Left forelimb (tissue), 1 donor: ENCODE results near the gene PKP4.
"Not testable (repeated sequence)": the region's sequence is repeated elsewhere in the genome, so short reads cannot be mapped to it uniquely, and the experiment has no call there.

Experiments
- DNase-seq: peaks from one replicate; pipeline ENCODE4 v3.0.0-alpha.2; 2018; ENCODE audit warnings: low spot score

Gene PKP4

DNA sequence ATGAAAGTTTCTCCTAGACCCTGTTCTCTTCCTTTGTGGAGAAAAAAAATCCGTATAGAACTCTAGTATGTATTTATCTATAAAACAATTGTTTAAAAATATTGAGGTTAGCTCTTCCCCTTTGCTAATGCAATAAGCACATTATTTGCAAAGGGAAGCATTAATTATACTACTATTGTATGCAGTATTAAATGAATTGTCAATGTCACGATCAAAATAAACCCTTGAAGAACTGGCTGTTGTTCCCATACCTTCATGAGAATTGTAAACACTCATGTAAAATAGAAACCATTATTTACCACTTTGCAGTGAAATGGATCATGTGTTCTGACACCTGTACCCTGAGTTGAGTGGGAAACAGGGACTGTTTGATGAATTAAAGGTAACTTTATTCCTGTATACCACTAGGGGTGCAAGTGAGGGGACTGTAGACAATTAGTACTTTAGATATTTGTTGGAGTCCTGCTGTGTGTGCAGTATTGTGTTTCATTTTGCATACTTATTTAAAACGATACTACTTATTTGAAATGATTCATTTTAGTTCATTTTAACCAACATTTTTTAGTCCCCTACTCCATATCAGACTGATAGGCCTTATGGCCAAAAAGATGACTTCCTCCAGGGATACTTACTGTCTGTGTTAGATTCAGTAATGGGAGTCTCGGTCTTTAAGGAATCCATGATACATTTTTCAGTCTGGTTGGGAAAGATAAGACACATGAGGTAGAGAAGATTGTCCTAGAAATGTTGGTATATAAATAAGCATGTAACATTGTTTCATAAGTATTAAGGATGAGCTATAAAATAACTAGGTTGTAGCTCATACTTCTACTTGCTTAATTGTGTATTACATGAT, 7.9 kb downstream of the PKP4 start:
- no peak for DNase-seq

DNA sequence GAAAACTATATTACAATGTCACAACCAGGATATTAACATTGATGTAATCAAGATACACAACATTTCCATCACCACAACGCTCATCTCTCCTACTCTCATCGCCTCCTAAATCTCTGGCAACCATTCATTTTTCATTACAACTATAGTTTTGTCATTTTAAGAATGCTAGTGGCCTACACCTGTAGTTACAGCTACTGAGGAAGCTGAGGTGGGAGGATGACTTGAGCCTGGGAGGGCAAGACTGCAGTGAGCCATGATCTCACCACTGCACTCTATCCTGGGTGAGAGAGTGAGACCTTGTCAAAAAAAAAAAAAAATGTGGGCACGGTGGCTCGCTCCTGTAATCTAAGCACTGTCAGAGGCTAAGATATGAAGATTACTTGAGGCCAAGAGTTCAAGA, 10.5 kb downstream of the PKP4 start:
- no peak for DNase-seq

DNA sequence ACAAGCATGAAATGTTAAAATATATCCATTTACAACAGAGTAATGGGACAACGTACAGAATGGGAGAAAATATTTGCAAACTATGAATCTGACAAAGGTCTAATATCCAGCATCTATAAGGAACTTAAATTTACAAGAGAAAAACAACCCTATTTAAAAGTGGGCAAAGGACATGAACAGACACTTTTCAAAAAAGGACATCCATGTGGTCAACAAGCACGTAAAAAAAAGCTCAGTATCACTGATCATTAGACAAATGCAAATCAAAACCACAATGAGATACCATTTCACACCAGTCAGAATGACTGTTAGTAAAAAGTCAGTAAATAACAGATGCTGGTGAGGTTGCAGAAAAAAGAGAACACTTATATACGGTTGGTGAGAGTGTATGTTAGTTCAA, 16.1 kb downstream of the PKP4 start:
- not testable (repeated sequence) for DNase-seq

DNA sequence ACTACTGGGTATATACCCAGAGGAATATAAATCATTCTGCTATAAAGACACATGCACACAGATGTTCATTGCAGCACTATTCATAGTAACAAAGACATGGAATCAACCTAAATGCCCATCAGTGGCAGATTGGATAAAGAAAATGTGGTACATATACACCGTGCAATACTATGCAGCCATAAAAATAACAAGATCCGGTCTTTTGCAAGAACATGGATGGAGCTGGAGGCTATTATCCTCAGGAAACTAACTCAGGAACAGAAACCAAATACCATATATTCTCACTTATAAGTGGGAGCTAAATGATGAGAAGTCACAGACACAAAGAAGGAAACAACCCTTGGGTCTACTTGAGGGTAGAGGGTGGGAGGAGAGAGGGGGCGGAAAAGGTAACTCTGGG, 16.5 kb downstream of the PKP4 start:
- DNase-seq = not testable (repeated sequence)

DNA sequence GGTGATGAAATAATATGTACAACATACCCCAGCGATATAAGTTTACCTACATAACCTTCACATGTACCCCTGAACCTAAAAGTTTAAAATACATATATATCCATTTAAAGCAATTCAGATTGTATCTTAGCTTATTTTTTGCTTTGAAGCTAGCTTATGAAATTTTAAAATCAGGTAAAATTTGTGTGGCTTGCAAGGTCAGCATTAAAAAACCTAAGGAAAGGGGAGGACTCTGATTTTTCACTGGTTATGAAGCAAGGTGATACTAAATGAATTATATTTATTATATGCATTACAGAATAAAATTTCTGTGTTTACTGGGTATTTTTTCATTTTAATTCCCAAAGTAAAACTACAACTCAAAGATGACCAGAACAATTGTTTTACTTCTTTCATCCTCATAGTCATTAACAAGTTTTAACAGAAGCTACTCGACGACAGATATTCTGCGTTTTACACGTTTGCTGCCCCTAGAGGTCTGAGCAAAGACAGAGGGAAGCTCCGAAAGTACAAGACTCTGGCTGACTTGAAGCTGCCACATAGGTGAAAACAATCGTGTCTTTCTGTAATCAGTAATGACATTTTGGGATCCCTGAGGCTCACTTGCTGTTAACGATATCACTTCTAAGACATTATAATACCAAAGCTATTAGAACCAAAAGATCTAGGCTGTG, 17.1 kb downstream of the PKP4 start:
- DNase-seq = no peak

DNA sequence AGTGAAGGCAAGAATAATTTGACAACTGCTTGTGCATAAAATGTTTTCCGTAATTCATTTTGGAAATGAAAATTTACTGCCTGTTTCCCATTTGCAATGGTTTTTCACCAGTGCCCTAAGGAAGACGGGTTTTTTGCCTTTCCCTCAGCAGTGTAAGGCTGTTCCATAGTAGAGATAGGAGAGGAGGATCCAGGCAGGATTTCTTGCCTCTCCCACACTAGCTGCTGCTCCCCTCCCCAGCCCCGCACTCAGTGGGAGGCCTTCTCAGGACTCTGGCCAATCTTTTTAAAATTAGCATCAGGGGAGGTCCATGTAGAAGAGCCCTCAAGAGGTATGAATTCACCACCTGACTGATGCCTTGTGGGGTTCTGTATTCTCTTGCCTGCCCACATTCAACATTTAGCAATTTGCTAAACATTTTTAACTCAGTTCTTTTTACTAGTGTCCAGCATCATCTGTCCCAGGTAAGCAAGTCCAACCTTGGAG, 17.8 kb downstream of the PKP4 start:
- DNase-seq = not testable (repeated sequence)

DNA sequence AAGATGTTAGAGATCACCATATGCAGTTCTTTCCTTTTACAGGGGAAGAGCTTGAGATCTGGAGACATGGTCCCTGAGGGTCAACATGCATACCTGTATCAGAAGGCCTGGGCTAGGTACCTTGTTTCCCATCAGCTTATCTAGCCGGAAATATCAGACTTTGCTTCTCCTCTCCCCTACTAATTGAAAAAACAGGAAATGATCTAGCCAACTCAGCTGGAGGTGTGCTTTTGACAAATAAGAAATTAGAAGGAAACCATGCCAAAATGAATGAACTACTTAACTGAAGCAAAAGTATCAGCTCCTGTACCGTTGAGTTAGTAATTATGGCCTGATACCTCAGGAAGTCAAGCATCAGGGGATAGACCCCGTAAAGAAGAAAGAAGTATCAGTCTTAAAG, 20.4 kb downstream of the PKP4 start:
- DNase-seq = no peak

DNA sequence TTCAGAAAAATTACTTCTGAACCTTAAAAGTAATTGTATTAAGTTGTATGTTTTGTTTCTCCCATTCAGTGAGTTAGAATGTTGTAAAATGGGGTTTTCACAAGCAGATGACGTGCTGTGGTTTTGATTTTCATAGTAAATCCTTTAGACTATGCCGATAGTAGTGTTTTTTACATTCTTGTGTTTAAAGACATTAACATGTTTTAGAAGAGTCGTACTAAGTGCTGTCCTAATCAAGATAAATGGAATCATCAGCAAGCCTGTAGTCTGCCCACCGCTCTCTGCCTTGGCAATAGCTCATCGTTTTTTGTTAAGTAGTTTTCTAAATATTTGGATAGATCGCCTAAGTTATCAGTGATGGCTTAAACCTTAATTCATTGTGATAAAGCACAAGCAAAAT, 21.5 kb downstream of the PKP4 start:
- DNase-seq = no peak

DNA sequence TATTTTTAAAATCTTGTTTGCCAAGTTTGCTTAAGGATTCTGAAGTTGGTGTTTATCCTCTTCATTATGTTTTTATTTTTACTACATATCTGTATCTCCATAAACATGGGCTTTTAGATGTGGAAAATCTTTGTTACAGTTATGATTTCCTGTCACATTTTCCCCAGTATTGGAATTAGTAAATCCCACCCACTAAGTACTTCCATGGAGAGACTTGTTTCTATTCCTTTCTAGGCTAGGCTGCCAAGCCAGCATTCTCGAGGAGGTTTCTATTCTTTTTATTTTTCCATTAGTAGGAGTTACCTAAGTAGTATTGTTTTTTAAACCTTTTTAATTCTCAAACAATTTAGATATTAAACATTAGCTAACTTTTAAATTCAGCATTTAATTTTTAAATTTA, 22.1 kb downstream of the PKP4 start:
- no peak for DNase-seq

DNA sequence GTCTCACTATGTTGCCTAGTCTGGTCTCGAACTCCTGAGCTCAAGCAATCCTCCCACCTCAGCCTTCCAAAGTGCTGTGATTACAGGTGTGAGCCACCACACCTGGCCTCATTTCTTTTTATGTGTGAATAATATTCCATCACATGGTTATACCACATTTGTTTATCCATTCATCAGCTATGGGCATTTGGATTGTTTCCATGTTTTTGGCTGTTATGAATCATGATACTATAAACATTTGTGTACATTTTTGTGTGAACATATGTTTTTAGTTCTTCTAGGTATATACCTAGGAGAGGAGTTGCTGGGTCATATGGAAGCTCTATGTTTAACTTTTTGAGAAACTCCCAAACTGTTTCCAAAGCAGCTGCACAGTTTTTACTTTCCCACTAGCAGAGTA, 24.4 kb downstream of the PKP4 start:
- no peak for DNase-seq

DNA sequence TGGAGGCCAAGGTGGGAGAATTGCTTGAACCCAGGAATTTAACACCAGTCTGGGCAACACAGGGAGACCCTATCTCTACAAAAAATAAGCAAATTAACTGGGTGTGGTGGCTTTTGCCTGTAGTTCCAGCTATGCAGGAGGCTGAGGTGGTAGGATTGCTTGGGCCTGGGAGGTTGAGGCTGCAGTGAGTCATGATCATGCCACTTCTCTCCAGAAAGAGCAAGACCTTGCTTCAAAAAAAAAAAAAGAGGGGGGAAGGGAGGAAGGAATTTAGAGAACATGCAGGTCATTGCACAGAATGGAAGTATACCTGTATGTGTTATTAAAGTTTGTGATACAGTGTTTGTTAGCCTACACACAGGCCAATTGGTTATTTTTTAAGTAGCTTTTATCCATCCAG, 25.8 kb downstream of the PKP4 start:
- DNase-seq = no peak

DNA sequence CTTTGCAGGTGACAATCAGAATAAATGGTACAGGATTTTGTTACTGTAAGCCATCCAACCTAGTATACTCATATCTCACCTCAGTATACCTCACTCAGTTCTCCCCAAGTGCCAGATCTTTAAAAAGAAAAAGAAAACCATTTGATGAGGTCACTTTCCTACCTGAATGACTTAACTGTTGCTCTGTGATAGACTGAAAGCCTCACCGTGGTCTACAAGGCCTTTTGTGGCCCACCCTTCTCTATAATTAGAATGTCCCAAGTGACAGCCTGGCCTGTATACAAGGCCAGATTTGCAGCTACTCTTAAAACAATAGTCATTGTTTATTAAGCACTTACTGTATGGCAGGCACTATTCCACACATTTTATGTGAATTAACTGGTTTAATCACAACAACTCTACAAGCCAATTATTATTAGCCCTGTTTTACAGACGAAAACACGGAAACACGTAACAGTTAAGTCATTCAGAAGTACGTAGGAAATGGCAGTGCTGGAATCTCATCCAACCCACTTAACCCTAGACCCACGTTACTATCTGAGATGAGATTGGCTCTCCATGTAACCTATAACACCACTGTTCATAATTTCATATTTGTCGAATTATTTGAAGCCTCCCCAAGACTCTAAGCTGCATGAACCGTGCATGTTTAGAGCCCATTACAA, 28.3 kb downstream of the PKP4 start:
- no peak for DNase-seq

DNA sequence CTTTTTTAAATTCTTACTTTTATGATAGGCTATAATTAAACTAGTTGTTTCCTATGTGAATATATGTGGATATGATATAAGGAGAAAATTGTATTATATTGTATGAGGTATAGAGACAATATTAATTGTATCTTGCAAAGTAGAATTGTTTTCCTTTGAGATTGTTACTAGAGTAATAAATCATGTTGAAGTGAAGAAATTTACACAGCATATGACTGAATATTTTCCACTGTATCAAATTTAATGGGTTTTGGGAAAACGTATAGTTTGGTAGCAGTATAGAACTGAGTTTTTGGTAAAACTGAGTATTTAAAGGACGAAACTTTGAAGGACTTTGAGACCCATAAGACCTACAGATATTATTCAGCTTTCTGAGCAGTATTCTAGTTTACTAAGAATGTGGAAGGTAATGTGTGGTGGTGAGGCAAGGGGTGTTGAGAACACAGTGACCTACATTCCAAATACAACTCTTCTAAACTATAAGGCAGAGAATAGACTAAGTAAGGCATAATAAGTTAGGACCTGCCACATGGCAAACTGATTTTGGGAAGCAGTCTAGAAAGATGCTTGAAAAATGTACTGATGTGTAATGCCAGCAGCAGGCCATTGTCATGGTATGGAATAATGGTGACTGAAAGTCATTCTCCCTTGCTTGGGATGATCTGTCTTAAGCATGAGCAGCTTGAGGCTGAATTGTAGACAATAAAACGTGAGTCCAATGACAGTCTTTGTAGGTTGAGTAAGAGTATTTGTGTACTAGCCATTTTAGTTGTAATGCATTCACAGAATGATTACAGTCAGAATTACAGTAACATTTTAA, 29.6 kb downstream of the PKP4 start:
- DNase-seq = no peak

DNA sequence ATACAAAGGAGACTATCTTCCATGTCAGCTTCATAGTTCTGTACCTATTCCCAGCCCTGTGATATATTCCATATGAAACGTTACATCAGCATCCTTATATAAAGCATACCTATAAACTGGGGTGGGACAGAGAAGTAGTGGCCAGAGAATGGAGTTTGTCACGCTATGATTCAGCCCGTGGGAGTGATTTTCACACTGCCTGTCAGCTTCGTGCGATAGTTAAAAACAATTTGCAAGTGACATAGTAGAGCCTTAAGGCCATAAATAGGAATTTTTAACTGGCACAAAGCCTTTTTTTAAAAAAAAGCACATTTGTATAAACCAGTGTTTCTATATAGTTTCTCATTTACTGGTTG, 30.2 kb downstream of the PKP4 start:
- no peak for DNase-seq

DNA sequence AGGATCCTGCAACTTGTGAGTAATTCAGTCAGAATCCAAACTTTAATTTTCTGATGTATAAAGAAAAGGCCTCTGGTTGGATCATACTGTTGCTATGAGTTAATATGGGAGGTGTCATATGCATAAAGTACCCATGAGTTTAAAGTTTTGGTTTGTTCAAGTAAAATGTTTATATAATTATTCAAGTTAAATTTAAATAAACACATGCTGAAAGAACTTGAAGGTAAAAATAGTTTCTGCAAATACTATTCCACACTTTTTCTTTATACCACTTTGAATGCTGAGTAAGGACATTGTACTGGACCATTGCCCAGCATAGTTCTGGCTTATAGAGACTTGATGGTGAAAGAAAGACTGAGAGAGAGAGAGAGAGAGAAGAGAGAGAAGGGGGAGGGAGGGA, 30.7 kb downstream of the PKP4 start:
- DNase-seq = no peak

DNA sequence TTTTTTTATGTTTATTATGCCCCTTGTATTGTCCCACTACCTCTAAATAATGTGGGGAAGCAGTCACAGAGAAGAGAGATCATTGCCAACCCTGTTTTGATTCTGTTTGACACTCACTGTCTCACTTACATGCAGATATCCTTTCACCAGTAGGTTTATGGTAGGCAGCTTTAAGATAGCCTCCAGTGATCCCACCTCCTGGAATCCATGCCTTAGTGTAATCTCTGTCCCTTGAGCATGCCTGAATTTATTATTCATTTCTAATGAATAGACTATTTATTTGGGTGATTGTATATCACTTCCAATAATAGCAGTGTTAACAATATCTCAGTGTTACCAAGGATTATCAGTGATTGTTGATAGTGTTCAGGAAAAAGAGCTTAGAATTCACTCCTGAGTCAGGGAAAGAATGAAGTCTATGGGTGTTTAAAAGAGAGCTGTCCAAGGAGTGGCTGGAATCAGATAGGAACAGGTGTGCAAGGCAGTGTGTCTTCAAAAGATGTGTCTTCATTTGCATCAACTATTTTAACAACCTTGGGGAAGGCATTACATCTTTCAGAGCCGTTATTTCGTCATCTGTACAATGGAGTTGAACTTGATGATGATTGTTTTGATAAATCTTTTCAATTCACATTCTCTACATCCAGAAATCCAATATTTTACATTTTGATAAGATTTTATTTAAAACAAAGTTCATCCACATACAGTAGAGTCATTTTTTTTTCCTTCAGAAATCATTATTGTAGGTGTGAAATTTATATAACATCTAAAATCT, 31.9 kb downstream of the PKP4 start:
- no peak for DNase-seq

DNA sequence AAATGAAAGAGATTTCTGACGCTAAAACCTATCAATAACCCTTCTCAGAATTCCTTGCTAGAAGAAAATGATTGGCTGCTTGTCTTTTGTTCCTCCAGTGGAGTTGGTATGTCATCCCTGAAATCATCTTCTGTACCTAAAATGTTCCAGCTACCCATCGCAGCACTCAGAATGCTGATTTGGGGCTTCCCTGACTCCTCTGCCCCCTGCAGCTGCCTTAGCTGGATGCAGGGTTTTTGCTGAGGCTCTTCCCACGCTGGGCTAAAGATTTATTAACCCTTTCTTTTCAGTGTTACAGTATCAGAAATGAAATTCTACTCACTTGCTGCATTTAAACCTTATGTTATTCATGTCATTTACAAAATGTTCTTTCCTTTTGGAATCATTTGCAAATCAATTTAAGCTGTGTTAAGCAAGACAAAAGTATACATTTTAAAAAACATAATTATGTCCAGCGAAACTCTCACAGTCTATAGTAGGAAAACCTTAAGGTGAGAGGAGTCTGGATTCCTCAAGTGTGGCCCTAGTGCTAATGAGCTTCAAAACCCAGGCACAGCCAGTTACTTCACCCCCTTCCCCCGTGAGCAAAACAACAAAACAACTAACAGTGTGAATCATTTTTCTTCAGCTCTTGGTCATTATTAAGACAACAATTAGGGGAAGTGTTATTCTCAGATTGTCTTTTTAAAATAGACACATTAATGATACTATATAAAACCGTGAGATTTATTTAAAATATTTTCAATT, 32.8 kb downstream of the PKP4 start:
- DNase-seq = no peak

DNA sequence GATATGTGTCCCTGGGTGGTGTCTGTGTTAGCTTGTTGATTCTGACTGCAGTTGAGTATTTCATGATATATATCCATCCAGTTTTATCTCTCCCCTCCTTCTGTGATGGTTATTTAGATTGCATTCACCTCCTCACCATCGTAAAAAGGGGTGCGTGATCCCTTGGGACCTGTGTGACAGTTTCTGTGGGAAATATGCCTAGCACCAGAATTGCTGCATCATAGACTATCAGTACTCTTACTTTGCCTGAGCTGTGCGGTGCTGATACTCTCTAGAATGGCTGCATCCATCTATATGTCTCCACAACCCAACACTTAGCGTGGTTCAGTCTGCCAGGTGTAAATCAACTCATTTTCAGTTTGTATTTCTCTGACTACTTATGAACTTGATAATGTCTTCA, 34.3 kb downstream of the PKP4 start:
- no peak for DNase-seq

DNA sequence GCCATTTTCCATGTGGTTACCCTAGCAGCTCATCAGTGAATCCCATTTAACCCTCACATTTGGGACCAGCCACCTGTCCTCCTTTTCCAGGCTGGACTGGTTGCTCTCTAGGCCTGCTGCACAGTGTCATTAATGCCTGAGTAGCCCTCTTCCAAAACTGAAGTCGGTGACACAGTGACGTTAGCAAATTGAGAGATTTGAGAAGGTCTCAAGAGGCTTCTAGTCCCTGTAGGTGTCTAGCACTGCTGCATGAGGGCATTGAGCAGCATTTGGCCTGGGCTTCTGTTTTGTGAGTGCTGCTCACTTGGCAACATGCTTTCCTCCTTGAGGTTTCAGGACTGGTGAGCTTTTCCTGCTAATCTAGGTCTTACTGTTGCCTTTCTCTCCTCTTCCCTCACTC, 36.7 kb downstream of the PKP4 start:
- DNase-seq = no peak

DNA sequence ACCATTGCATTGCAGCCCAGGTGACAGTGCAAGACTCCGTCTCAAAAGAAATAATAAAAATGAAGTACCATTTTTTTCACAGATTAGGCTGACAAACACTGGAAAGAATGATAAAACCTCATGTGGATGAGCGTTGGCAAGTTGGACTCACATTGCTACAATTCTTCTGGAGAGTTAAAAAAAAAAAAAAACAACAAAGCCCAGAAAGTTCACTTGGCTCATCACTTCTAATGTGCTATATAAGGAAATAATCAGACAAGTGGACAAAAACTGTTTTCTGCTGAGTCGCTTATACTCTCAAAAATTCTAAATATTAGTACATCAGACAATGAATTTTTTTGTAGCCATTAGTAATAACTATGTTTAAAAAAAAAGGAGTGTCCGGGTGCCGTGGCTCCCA, 38.4 kb downstream of the PKP4 start:
- no peak for DNase-seq

DNA sequence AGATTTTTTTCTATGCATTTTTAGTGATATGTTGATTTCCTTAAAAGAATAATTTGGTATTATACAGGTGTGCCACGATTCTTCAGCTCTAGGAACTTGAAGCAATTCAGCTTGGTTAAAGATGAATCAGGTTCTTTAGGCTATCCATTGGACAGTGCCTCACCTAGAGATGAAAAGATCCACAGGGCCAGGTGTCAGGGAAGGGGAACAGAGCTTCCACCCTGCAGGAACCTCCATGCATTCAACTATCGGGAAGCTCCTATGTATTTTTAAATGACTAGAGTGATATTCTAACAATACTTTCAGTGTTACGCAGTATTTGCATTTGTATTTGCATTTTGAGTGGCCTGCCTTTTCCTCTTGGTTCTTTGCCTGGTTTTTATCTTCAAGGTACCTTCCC, 40.2 kb downstream of the PKP4 start:
- DNase-seq = no peak
